H9 (cell line): ENCODE data around the gene KRT84. TPM values are rescaled to one million over a fixed set of nuclear protein-coding genes. Genes with fewer than 3 reads are reported as not detected.

Experiments used
- DNase-seq: peaks from one replicate; pipeline ENCODE4 v3.0.0-alpha.2; 2017
- H2AFZ ChIP-seq: one replicate; pipeline ENCODE4 v1.6.1; 2013; ENCODE audit warnings: mild to moderate bottlenecking, low read length, control low read depth, moderate library complexity
- H2AK5ac ChIP-seq: 2 replicates; pipeline ENCODE4 v1.6.1; 2013; ENCODE audit warnings: low read length, control low read depth, mixed read lengths; ENCODE audit not compliant: insufficient read length
- H2BK120ac ChIP-seq: one replicate; pipeline ENCODE4 v1.6.1; 2013; ENCODE audit warnings: low read depth, mild to moderate bottlenecking, low read length, control low read depth, inconsistent platforms; ENCODE audit not compliant: poor library complexity, severe bottlenecking
- H2BK12ac ChIP-seq: 2 replicates; pipeline ENCODE4 v1.6.1; 2013; ENCODE audit warnings: low read length, control low read depth, mixed read lengths, low read depth; ENCODE audit not compliant: insufficient read length
- H2BK15ac ChIP-seq: 2 replicates; pipeline ENCODE4 v1.6.1; 2013; ENCODE audit warnings: low read depth, low read length, control low read depth
- H2BK20ac ChIP-seq: one replicate; pipeline ENCODE4 v1.6.1; 2013; ENCODE audit warnings: low read depth, mild to moderate bottlenecking, low read length, control low read depth, inconsistent platforms; ENCODE audit not compliant: poor library complexity, severe bottlenecking
- H2BK5ac ChIP-seq: 2 replicates; pipeline ENCODE4 v1.6.1; 2013; ENCODE audit warnings: low read length, control low read depth, mixed read lengths; ENCODE audit not compliant: insufficient read length
- H3K14ac ChIP-seq: 2 replicates; pipeline ENCODE4 v1.6.1; 2013; ENCODE audit warnings: low read length, control low read depth; ENCODE audit not compliant: insufficient read depth
- H3K18ac ChIP-seq: 2 replicates; pipeline ENCODE4 v1.6.1; 2013; ENCODE audit warnings: low read depth, mild to moderate bottlenecking, mixed read lengths, low read length, control low read depth; ENCODE audit not compliant: insufficient read length
- H3K23ac ChIP-seq: 2 replicates; pipeline ENCODE4 v1.6.1; 2013; ENCODE audit warnings: low read length, control low read depth, mixed read lengths, low read depth; ENCODE audit not compliant: insufficient read length
- H3K23me2 ChIP-seq: 2 replicates; pipeline ENCODE4 v1.6.1; 2013; ENCODE audit warnings: low read depth, mild to moderate bottlenecking, mixed read lengths, low read length, control low read depth; ENCODE audit not compliant: insufficient read length, poor library complexity, severe bottlenecking
- H3K27ac ChIP-seq: 2 replicates; pipeline ENCODE4 v1.5.1; 2013; ENCODE audit warnings: low read length, control low read depth, mixed read lengths, low read depth; ENCODE audit not compliant: insufficient read length
- H3K27me3 ChIP-seq: 2 replicates; pipeline ENCODE4 v1.6.1; 2013; ENCODE audit warnings: low read length, control low read depth, inconsistent platforms; ENCODE audit not compliant: insufficient read depth
- H3K4ac ChIP-seq: 2 replicates; pipeline ENCODE4 v1.6.1; 2013; ENCODE audit warnings: low read depth, mild to moderate bottlenecking, control low read depth, inconsistent platforms, low read length, moderate library complexity
- H3K4me1 ChIP-seq: 2 replicates; pipeline ENCODE4 v1.6.1; 2013; ENCODE audit warnings: low read length, control low read depth, inconsistent platforms; ENCODE audit not compliant: insufficient read depth
- H3K4me2 ChIP-seq: 2 replicates; pipeline ENCODE4 v1.6.1; 2013; ENCODE audit warnings: low read length, control low read depth, mixed read lengths; ENCODE audit not compliant: insufficient read length, insufficient read depth
- H3K56ac ChIP-seq: 2 replicates; pipeline ENCODE4 v1.6.1; 2013; ENCODE audit warnings: low read depth, mild to moderate bottlenecking, mixed read lengths, low read length, control low read depth; ENCODE audit not compliant: insufficient read length
- H3K79me1 ChIP-seq: 2 replicates; pipeline ENCODE4 v1.6.1; 2013; ENCODE audit warnings: low read depth, mild to moderate bottlenecking, moderate library complexity, low read length, control low read depth, inconsistent platforms; ENCODE audit not compliant: insufficient read depth, poor library complexity, severe bottlenecking
- H3K79me2 ChIP-seq: 2 replicates; pipeline ENCODE4 v1.6.1; 2013; ENCODE audit warnings: low read length, control low read depth, inconsistent platforms; ENCODE audit not compliant: insufficient read depth
- H3K9ac ChIP-seq: 2 replicates; pipeline ENCODE4 v1.6.1; 2013; ENCODE audit warnings: low read length, control low read depth, mixed read lengths; ENCODE audit not compliant: insufficient read length; ENCODE audit errors: extremely low read depth
- H3K9me3 ChIP-seq: one replicate; pipeline ENCODE4 v1.6.1; 2013; ENCODE audit warnings: low read depth, low read length, inconsistent platforms; ENCODE audit not compliant: control insufficient read depth
- H3T11ph ChIP-seq: one replicate; pipeline ENCODE4 v1.6.1; 2013; ENCODE audit warnings: mild to moderate bottlenecking, low read length, control low read depth, inconsistent platforms
- H4K20me1 ChIP-seq: one replicate; pipeline ENCODE4 v1.6.1; 2013; ENCODE audit not compliant: control insufficient read depth, insufficient read length, insufficient read depth
- H4K5ac ChIP-seq: 2 replicates; pipeline ENCODE4 v1.6.1; 2013; ENCODE audit warnings: low read depth, mild to moderate bottlenecking, mixed read lengths, low read length, control low read depth; ENCODE audit not compliant: insufficient read length
- H4K8ac ChIP-seq: replicated peaks from 2 replicates; pipeline ENCODE4 v1.6.1; 2013; ENCODE audit warnings: low read length, control low read depth, mixed read lengths, low read depth; ENCODE audit not compliant: insufficient read length
- H4K91ac ChIP-seq: 2 replicates; pipeline ENCODE4 v1.6.1; 2013; ENCODE audit warnings: low read depth, mild to moderate bottlenecking, moderate library complexity, mixed read lengths, low read length, control low read depth; ENCODE audit not compliant: insufficient read length
- H3K27ac Mint-ChIP-seq, 3 experiments: 2 replicates in 2 of 3; 3 replicates in 1 of 3; pipeline ENCODE4 v1.8.0; 2020 to 2021; ENCODE audit warnings: mixed read lengths in 3 of 3, mild to moderate bottlenecking in 1 of 3, moderate library complexity in 1 of 3
- H3K27me3 Mint-ChIP-seq: 2 replicates; pipeline ENCODE4 v1.8.0; 2021; ENCODE audit warnings: low read depth, mild to moderate bottlenecking, moderate library complexity, mixed read lengths
- H3K36me3 Mint-ChIP-seq, 3 experiments: 2 replicates in 2 of 3; 3 replicates in 1 of 3; pipeline ENCODE4 v1.8.0; 2020 to 2021; ENCODE audit warnings: low read depth in 3 of 3, mixed read lengths in 3 of 3; ENCODE audit not compliant: insufficient read depth in 1 of 3
- H3K4me1 Mint-ChIP-seq, 2 experiments: 2 replicates each; pipeline ENCODE4 v1.8.0; 2020; ENCODE audit warnings: mixed read lengths in 2 of 2
- H3K4me3 Mint-ChIP-seq, 2 experiments: 2 replicates in 1 of 2; 3 replicates in 1 of 2; pipeline ENCODE4 v1.8.0; 2020 to 2021; ENCODE audit warnings: mild to moderate bottlenecking in 2 of 2, mixed read lengths in 2 of 2, moderate library complexity in 1 of 2
- H3K9me3 Mint-ChIP-seq, 2 experiments: 2 replicates in 1 of 2; 3 replicates in 1 of 2; pipeline ENCODE4 v1.8.0; 2020; ENCODE audit warnings: mild to moderate bottlenecking in 2 of 2, mixed read lengths in 2 of 2, moderate library complexity in 1 of 2
- CTCF ChIP-seq: fragments of 200-600 bp; sonication (generic); conservative IDR thresholded peaks from 3 replicates; pipeline ENCODE4 v1.8.0; 2021; ENCODE audit warnings: antibody characterized with exemption, mild to moderate bottlenecking
- WGBS: extraction: QIAGEN DNeasy Blood & Tissue Kit; methylation state at CpG from one replicate; pipeline ENCODE4 v1.1.7; 2013; ENCODE audit warnings: missing lambda C conversion rate, low lambda C conversion rate, mixed read lengths; ENCODE audit not compliant: insufficient read length; ENCODE audit errors: extremely low coverage; 5-methylcytosine and 5-hydroxymethylcytosine counted together
- total RNA-seq: library from RNA; stranded (reverse); gene quantifications from 2 replicates; pipeline ENCODE4 v1.2.1, GENCODE V29; 2021

Gene KRT84
- total RNA-seq, 1 experiment from 2014 or later = not detected

- Histone ChIP-seq H3K79me2 (no peaks in the 10 kb centered on the region), H3K23me2 (no peaks in the 10 kb centered on the region), H3K4me1 (no peaks in the 10 kb centered on the region), H3K27ac (no peak overlapping the region), H2BK120ac (no peak overlapping the region), H4K8ac (no peak overlapping the region), H3K4me2 (no peak overlapping the region), H3T11ph (no peak overlapping the region), H3K4ac (no peak overlapping the region), H4K20me1 (no peaks in the 10 kb centered on the region), H3K9ac (no peak overlapping the region), H3K9me3 (no peaks in the 10 kb centered on the region), H4K91ac (no peak overlapping the region), H2BK5ac (no peak overlapping the region), H2BK15ac (no peak overlapping the region), H3K14ac (no peak overlapping the region), H2BK20ac (no peak overlapping the region), H3K23ac (no peak overlapping the region), H3K18ac (no peak overlapping the region), H3K56ac (no peak overlapping the region), H2BK12ac (no peak overlapping the region), H4K5ac (no peak overlapping the region), H2AFZ (no peak overlapping the region), H2AK5ac (no peak overlapping the region), H3K79me1 (no peaks in the 10 kb centered on the region), H3K27me3 (no peaks in the 10 kb centered on the region)
- peak; percentile 62 for DNase-seq
- WGBS = no CpG with 5 or more reads among the region's 9 CpGs
- Mint-ChIP-seq H3K36me3 (no peaks in the 10 kb centered on the region), H3K27me3 (peaks cover 12% of the 10 kb centered on the region), H3K9me3 (no peaks in the 10 kb centered on the region), H3K4me1 (peaks cover 5 to 10% of the 10 kb centered on the region in 2 experiments), H3K27ac (peak overlapping the region in 1 of 3 experiments; percentile 56; a peak in 1 of 7 replicates), H3K4me3 (no peak overlapping the region)
- no peak for TF ChIP-seq CTCF
Observed at GRCh38 chr12:52389313-52390207, 4.1 kb upstream of the KRT84 start.
